ENCODE data around the gene PLCH1.

Gene PLCH1

DNA sequence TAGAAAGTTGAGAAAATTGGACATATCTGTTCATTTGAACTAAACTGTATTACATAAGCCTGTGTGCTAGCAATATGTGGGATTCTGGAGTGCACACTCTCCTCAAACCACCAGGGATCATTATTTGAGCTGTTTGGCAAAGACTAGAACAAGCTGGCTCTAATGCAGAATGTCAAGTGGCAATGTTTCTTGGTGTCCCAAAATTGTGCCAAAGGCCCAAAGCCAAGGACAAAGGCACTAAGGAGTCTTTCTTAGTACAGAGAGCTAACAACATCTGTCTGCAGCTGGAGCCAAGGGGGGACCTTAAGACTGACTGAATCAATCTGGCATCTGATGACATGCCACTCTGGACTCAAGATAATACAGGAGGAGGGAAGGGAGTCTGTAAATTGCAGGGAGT, 374.7 kb downstream of the PLCH1 start:
- peaks cover 75% of the 10 kb centered on the region for H3K4me1 ChIP-seq (ENCODE audit: control insufficient read depth, low read length)
- H4K20me1 ChIP-seq (ENCODE audit: control insufficient read depth, insufficient read depth, low read depth, low read length): no peaks in the 10 kb centered on the region
- TF ChIP-seq, protein P1, sequence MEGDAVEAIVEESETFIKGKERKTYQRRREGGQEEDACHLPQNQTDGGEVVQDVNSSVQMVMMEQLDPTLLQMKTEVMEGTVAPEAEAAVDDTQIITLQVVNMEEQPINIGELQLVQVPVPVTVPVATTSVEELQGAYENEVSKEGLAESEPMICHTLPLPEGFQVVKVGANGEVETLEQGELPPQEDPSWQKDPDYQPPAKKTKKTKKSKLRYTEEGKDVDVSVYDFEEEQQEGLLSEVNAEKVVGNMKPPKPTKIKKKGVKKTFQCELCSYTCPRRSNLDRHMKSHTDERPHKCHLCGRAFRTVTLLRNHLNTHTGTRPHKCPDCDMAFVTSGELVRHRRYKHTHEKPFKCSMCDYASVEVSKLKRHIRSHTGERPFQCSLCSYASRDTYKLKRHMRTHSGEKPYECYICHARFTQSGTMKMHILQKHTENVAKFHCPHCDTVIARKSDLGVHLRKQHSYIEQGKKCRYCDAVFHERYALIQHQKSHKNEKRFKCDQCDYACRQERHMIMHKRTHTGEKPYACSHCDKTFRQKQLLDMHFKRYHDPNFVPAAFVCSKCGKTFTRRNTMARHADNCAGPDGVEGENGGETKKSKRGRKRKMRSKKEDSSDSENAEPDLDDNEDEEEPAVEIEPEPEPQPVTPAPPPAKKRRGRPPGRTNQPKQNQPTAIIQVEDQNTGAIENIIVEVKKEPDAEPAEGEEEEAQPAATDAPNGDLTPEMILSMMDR (IDR thresholded peaks at IDR 0.05; ENCODE audit: low read depth, low read length, poor library complexity, severe bottlenecking): no peak
- no peak for TF ChIP-seq EZH2phosphoT487 (IDR thresholded peaks at IDR 0.05; ENCODE audit: borderline replicate concordance, low read length)
- no peaks in the 10 kb centered on the region for H3K9me2 ChIP-seq (replicated peaks; ENCODE audit: control insufficient read depth, low read length)
- no peaks in the 10 kb centered on the region for H3K36me3 ChIP-seq (ENCODE audit: control insufficient read depth, low read length)
- no peak overlapping the region for H3K27ac ChIP-seq (ENCODE audit: low read depth, low read length)
- H3K27me3 ChIP-seq (ENCODE audit: control insufficient read depth, low read length): no peaks in the 10 kb centered on the region
- 0 out of 2 replicates have a peak, but pooled peaks cover 3% of the 10 kb centered on the region for H3F3A ChIP-seq (ENCODE audit: control insufficient read depth, insufficient read depth)
- H3K4me2 ChIP-seq (ENCODE audit: low read length): no peak overlapping the region
- no peak overlapping the region for H3K4me3 ChIP-seq (ENCODE audit: low read length)
- peaks cover 4% of the 10 kb centered on the region for H3K9me3 ChIP-seq (ENCODE audit: control insufficient read depth, insufficient read depth, low read length)
- no peaks in the 10 kb centered on the region for H3K79me2 ChIP-seq (ENCODE audit: control insufficient read depth, low read length)

DNA sequence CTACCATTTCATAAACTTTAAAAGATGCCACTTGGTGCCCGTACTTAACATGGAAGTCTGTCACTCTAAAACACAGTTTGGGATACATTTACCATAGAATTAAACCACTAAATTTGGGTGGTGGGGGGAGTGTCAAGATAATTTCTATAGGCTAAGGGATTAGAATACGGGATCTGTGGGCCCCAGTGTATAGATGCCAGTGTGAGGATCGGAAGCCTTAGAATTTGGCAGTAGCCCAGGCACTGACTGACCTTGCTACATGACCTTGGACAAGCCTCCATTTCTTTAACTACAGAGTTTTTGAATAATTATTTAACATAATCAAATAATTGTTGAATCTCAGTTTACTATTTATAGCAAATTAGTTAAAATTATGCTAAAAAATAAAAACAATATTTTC, 375.1 kb downstream of the PLCH1 start:
- no peaks in the 10 kb centered on the region for H3K9me2 ChIP-seq (replicated peaks; ENCODE audit: control insufficient read depth, low read length)
- no peaks in the 10 kb centered on the region for H4K20me1 ChIP-seq (ENCODE audit: control insufficient read depth, insufficient read depth, low read depth, low read length)
- peaks cover 6% of the 10 kb centered on the region for H3K9me3 ChIP-seq (ENCODE audit: control insufficient read depth, insufficient read depth, low read length)
- H3K27me3 ChIP-seq (ENCODE audit: control insufficient read depth, low read length): no peaks in the 10 kb centered on the region
- peaks cover 75% of the 10 kb centered on the region for H3K4me1 ChIP-seq (ENCODE audit: control insufficient read depth, low read length)
- TF ChIP-seq, protein P1 (IDR thresholded peaks at IDR 0.05; ENCODE audit: low read depth, low read length, poor library complexity, severe bottlenecking): no peak
- no peak for TF ChIP-seq EZH2phosphoT487 (IDR thresholded peaks at IDR 0.05; ENCODE audit: borderline replicate concordance, low read length)
- no peak overlapping the region for H3K4me2 ChIP-seq (ENCODE audit: low read length)
- no peaks in the 10 kb centered on the region for H3K36me3 ChIP-seq (ENCODE audit: control insufficient read depth, low read length)
- 0 out of 2 replicates have a peak, but pooled peaks cover 3% of the 10 kb centered on the region for H3F3A ChIP-seq (ENCODE audit: control insufficient read depth, insufficient read depth)
- no peak overlapping the region for H3K4me3 ChIP-seq (ENCODE audit: low read length)
- no peaks in the 10 kb centered on the region for H3K79me2 ChIP-seq (ENCODE audit: control insufficient read depth, low read length)
- no peak overlapping the region for H3K27ac ChIP-seq (ENCODE audit: low read depth, low read length)

DNA sequence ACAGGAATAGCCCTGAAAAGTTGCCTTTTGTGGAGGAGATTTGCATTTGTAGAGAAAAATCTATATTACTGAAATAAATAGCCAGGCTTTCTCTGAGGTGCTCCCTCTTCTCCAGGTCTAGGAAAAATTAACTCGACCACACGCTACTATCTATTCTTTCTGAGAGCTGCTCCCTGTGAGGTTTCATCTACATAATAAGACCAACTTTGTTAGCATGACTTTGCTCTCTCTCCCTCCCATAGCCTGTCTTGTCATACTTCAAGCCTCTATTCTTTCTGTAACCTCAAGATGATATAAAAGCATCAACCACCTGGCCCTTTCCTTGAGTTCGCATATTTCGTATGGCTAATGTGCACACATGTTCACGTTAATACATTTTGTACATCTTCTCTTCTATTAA, 375.6 kb downstream of the PLCH1 start:
- no peaks in the 10 kb centered on the region for H3K79me2 ChIP-seq (ENCODE audit: control insufficient read depth, low read length)
- no peak overlapping the region for H3K4me2 ChIP-seq (ENCODE audit: low read length)
- H3K4me1 ChIP-seq (ENCODE audit: control insufficient read depth, low read length): peaks cover 75% of the 10 kb centered on the region
- H3K9me3 ChIP-seq (ENCODE audit: control insufficient read depth, insufficient read depth, low read length): peaks cover 8% of the 10 kb centered on the region
- no peaks in the 10 kb centered on the region for H3K36me3 ChIP-seq (ENCODE audit: control insufficient read depth, low read length)
- no peak for TF ChIP-seq EZH2phosphoT487 (IDR thresholded peaks at IDR 0.05; ENCODE audit: borderline replicate concordance, low read length)
- TF ChIP-seq, protein P1 (IDR thresholded peaks at IDR 0.05; ENCODE audit: low read depth, low read length, poor library complexity, severe bottlenecking): no peak
- H3K9me2 ChIP-seq (replicated peaks; ENCODE audit: control insufficient read depth, low read length): no peaks in the 10 kb centered on the region
- no peaks in the 10 kb centered on the region for H4K20me1 ChIP-seq (ENCODE audit: control insufficient read depth, insufficient read depth, low read depth, low read length)
- no peaks in the 10 kb centered on the region for H3K27me3 ChIP-seq (ENCODE audit: control insufficient read depth, low read length)
- H3K27ac ChIP-seq (ENCODE audit: low read depth, low read length): no peak overlapping the region; the same call in 1 of the 2 replicates
- 0 out of 2 replicates have a peak, but pooled peaks cover 3% of the 10 kb centered on the region for H3F3A ChIP-seq (ENCODE audit: control insufficient read depth, insufficient read depth)
- no peak overlapping the region for H3K4me3 ChIP-seq (ENCODE audit: low read length)
